HG03280 (cell line): ENCODE data around the gene KIRREL1.

Experiments
- ATAC-seq: cut with Tn5 transposase; IDR thresholded peaks from one replicate; pipeline ENCODE4 v1.9.1; 2021; ENCODE audit warnings: mild to moderate bottlenecking, moderate library complexity; ENCODE audit not compliant: unreplicated experiment

Gene KIRREL1

GRCh38 chr1:158101927-158102326 lies 108.5 kb downstream of the KIRREL1 start:
- no peak for ATAC-seq

DNA sequence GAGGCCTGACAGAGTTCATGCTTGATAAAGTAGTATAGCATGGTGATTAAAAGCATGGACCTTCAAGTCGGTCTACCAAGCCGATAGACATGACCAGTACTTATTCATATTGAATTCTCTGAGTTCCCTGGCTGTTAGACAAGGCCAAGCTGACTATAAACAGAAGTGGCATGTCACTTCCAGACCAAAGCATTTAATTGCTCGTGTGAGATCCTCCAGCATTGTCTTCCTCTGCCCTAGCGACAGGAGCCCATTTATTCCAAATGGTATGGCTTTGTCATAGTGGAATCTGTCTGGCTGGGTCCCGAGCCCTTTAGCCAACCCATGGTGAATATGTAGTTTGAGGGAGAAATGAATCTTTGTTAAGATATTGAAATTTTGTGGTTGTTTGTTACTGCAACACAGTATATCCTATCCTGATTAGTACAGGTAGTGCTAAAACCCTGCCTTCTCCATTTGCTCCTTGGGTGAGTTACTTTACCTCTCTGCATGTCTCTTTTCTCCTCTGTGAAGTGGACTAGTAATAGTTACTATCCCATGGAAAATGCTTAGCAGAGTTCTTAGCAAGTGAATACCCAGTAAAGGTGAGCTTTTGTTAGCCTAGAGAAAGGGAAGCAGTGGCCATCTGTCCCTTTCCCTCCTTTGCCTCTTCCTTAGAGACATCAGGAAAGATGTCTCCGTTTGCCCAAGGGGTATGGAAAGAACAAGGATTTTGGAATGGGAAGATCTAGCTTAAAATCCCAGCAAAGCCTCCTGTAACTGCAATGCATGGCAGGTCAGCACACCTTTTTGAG lies 109.6 kb downstream of the KIRREL1 start:
- ATAC-seq = no peak

GRCh38 chr1:158103861-158104522 lies 110.5 kb downstream of the KIRREL1 start:
- no peak for ATAC-seq

GRCh38 chr1:158104891-158105290 lies 111.4 kb downstream of the KIRREL1 start:
- ATAC-seq = no peak

GRCh38 chr1:158105352-158106095 lies 112.1 kb downstream of the KIRREL1 start:
- no peak for ATAC-seq

DNA sequence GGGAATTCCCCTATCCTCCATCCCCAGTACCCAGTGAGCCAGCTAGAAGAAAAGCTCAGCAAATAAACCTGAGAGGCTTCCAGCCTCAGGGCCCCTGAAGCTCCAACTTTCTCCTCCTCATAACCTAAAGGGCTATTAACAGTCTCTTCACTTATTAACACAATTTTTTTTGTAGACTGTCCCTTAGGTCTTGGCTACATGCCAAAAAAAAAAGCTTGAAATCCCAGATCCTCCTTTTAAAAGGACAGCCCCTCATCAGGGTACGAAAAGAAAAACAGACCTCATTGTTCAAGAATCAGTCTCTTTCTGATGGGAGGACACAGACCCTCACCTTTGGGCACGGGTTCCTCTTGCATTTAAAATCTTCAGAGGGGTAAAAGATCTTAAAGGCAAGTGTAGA lies 114.5 kb downstream of the KIRREL1 start:
- ATAC-seq = no peak

DNA sequence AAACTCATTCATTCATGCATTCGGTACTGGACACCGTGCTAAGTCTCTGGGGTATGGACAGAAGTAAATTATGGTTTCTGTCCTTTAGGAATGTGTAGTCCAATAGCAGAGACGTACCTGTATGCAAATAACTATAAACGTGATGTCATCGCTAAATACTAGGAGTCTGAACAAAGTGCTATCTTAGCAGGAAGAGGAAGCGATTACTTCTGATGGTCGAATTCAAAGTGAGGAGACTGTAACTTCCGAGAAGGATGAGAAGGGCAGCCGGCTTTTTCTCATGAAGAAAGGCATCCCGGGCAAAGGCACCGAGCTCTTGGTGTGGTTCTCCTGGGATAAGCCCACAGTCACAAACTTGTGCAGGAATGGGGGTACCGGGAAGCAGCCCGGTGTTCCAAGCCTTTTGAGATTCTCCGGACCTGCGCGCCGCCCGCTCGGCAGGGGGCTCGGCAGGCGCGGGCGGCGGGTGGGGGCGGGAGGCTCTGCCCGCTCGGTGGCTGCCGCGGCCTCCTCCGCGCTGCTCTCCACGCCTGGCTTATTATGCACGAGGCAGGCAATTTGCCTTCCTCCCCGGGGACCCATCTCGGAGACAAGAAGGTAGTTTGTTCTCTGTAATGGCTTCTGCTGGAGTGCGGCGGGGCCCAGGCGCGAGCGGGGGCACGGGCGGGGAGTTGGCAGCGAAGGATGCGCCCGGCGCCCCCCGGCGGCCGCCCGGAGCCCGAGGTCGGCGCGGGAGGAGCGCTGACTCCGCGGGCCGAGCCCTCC lies 119.7 kb downstream of the KIRREL1 start:
- no peak for ATAC-seq

DNA sequence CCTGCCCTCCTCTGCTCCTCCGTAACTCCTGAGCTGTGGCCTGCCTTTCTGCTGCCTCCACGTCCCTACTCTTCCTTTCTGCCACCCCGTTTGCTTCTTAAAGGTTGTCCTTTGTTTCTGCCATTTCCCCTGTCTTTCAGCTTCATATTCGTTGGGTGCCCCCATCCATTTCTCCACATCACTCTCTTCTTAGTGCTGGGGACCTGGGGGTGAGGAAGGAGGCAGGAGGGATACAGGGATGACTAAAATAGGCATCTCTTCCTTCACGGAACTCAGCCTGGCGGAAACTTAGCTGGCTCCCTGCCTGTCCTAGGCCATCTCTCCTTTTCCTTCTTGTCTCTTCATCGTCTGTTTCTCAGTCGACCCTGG lies 120.3 kb downstream of the KIRREL1 start:
- no peak for ATAC-seq

DNA sequence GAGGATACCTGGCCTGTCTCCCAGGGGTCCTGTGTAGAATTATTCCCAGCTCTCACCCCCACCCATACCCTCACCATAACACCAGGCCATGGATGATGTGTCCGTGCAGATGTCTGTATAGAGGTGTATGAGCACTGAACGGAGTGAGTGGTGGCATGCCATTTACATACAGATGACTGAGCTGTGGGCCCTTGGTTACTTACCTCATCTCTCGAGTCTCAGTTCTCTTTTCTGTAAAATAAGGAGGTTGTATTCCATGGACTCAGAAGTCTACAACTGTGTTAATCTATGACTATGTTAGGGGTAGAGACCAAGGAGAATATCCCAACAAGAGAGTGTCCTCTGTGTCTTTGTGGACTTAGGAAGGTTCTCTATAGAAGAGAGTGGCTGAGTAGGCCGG lies 121.7 kb downstream of the KIRREL1 start:
- peak; percentile 74 for ATAC-seq

DNA sequence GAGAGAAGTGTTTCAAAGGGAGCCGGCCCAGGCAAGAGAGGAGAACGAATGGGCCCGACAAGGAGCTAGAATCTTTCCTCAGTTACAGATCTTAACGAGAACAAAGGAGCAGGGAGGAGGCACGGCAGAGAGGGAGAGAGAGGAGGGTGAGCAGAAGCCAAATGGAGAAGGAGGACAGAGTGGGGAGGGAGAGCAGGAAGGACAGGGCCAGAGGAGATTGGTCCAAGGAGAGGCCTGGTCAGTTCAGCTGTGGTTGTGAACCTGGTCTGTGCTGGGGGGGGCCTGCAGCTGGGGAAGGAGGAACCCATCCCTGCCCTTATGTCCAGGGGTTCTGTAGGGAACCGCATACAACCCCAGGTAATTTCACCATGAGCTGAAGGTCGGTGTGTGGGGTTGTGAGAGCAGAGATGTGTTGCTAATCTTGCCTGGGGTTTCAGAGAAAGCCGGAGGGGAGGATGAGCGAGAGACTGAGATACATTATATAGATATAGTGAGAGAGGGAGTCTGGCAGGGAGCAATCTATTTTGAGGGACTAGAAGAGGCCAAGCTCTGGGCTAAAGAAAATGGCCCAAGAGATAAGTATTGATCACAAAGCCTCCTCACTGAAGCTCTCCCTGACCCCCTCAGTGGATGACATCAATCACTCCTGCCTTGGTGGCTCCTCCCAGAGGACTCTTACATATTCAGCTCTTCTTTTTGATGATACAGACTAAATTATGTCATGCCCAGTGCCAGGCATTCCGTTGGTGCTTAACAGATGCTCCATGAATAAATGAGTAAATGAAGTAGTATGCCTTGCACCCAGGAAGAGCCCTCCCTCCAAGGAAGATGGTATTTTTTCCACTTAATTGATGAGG lies 123.1 kb downstream of the KIRREL1 start:
- ATAC-seq = no peak

GRCh38 chr1:158117854-158118704 lies 124.6 kb downstream of the KIRREL1 start:
- no peak for ATAC-seq

- ATAC-seq = no peak
These were observed 125.4 kb downstream of the KIRREL1 start for GRCh38 chr1:158118713-158119402.

GRCh38 chr1:158119976-158120653 lies 126.7 kb downstream of the KIRREL1 start:
- no peak for ATAC-seq

DNA sequence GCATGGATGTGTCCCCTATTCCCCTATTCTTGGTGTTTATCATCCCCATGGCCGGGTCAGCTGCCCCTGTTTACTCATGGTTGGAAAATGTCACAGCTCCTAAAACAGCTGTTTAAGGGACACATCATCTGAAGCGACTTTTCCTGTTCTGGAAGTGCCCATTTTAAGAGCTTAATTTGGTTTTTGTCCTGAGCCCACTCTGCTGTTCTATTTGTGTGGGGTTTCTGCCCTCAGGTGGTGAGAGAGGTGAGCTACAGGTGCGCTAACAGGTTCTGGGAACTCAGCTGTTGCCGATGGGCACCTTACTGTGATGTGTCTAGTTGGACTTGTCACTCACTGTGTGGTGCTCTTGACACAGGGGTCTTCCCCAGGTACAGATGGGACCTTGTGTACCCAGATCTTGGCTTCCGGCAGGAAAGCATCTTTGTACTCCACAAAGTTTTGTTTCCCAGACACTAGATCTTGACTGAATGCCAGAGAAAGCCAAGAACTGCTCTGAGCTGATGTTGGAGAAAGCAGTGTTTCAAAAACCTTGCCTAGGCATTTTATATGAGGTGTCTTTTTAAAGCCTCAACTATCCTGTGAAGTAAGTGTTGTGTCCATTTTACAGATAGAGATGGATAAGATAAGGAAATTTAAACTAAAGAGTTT lies 128.3 kb downstream of the KIRREL1 start:
- no peak for ATAC-seq

GRCh38 chr1:158122833-158123388 lies 129.5 kb downstream of the KIRREL1 start:
- ATAC-seq = no peak

DNA sequence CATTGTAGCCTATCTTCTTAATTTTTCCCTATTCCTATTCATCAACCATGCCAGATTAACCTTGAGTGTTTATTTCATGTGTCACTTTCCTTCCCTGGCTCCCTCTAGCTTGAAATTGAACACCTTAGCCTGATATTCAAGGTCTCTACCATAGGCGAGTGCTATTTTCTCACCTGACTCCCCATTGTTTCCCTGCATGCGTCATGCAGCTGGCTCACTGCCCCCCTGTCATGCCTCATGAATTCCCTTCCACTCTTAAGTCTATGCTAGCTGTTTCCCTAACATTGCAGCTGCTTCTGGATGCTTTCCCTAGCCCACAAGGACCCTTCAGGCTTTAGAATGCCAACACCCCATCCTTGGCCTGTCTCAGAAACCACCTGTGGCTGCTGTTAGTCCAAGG lies 130.6 kb downstream of the KIRREL1 start:
- ATAC-seq = no peak

GRCh38 chr1:158124999-158125398 lies 131.6 kb downstream of the KIRREL1 start:
- peak; percentile 78 for ATAC-seq
